ENCODE data around the gene RPL27A. TPM values are rescaled to one million over a fixed set of nuclear protein-coding genes. Genes with fewer than 3 reads are reported as not detected.

The RPL27A gene
- total RNA-seq, 2 experiments from 2014 or later: 1,027 to 1,094 TPM

DNA sequence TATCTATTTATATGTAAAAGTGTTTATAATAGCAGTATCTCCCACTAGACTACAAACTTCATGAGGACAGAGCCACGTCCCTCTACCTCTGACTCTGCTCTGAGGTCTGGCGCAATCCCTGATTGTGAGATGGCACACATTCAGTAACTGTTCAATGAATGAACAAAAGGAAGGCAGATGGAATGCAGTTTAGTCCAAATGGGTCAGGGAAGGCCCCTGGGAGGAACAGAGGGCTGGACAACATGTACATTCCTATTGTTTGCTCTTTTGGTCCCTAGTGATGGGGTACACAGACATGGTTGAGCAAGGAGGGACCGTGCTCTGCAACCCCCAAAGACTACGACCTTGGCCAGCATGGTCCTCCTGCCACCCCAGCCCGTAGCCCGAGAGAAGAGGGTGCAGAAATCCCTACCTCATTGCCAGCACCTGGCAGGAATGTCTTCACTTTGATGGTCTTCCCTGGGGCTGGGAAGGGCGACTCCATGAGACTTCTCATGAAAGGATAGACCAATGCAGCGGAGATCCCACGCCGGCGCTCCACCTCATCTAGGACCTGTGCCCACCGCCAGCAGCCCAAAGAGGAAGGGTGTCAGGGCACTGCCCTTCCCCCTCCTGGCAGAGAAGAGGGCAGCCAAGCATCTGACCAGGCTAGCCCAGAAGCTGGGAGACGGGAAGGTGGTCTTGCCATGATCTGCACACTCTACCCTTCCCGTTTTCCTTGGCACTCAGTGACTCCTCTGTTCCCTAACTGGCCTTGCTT, 24.3 kb downstream of the RPL27A start:
- intact Hi-C loops (cut with micrococcal nuclease): no loop called here
- no peak for DNase-seq
- H3K36me3 Mint-ChIP-seq: no peaks in the 10 kb centered on the region
- H3K27me3 Mint-ChIP-seq: no peaks in the 10 kb centered on the region
- ChIA-PET POLR2A (no interaction called here), CTCF (no interaction called here)
- no peak overlapping the region for H3K27ac Mint-ChIP-seq
- no peaks in the 10 kb centered on the region for H3K9me3 Mint-ChIP-seq
- H3K4me3 Mint-ChIP-seq: no peak overlapping the region
- H3K4me1 Mint-ChIP-seq (ENCODE audit: low read depth): no peaks in the 10 kb centered on the region

DNA sequence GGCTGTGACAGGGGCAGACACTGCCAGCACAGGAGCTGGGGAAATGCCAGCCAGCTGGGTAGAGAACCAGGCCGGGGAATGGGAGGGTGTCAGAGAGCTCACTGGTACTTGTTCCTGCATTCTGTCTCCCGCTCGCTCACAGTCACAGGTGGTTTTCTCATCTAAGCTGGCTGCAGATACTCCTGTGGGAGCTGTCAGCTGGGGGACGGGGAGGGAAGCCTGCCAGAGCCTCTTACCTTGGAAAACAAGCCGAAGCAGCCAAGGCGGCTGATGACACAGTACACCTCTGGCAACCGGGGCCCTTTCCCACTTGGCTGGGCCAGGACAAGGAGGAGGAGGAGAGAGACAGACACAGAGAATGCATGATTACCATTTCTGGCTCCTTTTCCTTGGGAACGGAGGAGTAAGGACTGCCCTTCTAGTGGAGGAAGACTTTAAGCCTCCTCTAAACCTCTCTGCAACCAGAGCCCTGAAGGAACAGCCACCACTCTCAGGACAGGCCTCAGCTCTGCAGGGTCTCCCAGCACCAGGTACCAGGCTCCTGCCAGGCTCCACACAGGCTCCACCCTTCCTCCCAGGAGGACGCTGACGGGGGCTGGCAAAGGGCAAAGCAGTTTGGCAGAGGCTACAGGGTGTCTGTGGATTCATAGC, 25.1 kb downstream of the RPL27A start:
- CTCF ChIA-PET: no interaction called here
- Mint-ChIP-seq H3K36me3 (no peaks in the 10 kb centered on the region), H3K4me3 (no peak overlapping the region), H3K4me1 (ENCODE audit: low read depth) (no peaks in the 10 kb centered on the region), H3K9me3 (no peaks in the 10 kb centered on the region), H3K27ac (no peak overlapping the region), H3K27me3 (no peaks in the 10 kb centered on the region)
- intact Hi-C loops (cut with micrococcal nuclease): no loop called here
- POLR2A ChIA-PET: no interaction called here
- DNase-seq: no peak

DNA sequence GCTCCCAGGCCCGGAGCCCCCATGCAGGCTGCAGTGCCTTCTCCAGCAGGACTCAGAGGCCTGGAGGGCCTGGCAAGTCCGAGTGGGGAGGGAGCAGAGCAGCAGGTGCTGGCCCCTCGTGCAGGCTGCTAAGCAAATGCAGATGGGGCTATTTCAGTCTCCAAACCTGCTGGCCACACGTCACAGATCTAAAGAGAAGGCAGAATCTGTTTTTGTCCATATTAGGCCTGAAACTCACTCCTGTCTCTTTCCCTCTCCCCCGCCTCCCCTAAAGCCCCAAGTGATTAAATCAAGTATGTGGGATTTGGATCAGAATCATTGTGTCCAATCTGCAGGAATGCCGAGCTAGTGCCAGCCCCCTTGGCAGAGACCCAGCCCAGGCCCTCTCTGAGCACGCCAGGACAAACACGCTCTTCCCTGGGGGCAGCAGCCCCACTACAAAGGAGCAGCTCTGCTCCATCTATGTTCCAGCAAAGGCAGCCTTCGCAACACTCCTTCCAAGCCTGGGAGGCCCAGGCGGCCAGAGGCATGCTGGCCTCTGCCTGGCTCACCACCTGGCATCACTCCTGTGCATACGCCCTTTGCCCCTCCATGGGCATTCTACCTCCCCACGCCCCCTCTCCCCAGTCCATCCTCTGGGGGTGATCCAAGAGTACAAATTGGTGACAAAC, 26.5 kb downstream of the RPL27A start:
- ChIA-PET CTCF (no interaction called here), POLR2A (no interaction called here)
- intact Hi-C loops (cut with micrococcal nuclease): no loop called here
- Mint-ChIP-seq H3K9me3 (no peaks in the 10 kb centered on the region), H3K27ac (no peak overlapping the region), H3K36me3 (no peaks in the 10 kb centered on the region), H3K27me3 (no peaks in the 10 kb centered on the region), H3K4me3 (no peak overlapping the region), H3K4me1 (ENCODE audit: low read depth) (no peaks in the 10 kb centered on the region)
- no peak for DNase-seq

- Mint-ChIP-seq H3K4me3 (no peak overlapping the region), H3K27ac (no peak overlapping the region), H3K9me3 (no peaks in the 10 kb centered on the region), H3K27me3 (no peaks in the 10 kb centered on the region), H3K4me1 (ENCODE audit: low read depth) (no peaks in the 10 kb centered on the region), H3K36me3 (no peaks in the 10 kb centered on the region)
- ChIA-PET POLR2A (no interaction called here), CTCF (no interaction called here)
- no peak for DNase-seq
- intact Hi-C loops (cut with micrococcal nuclease): no loop called here
Observed at GRCh38 chr11:8709777-8710176, 27.2 kb downstream of the RPL27A start.

- CTCF ChIA-PET: no interaction called here
- no peak for DNase-seq
- intact Hi-C loops (cut with micrococcal nuclease): no loop called here
- H3K36me3 Mint-ChIP-seq: no peaks in the 10 kb centered on the region
- H3K27ac Mint-ChIP-seq: no peak overlapping the region
- no peak overlapping the region for H3K4me3 Mint-ChIP-seq
- no peaks in the 10 kb centered on the region for H3K27me3 Mint-ChIP-seq
- H3K4me1 Mint-ChIP-seq (ENCODE audit: low read depth): no peaks in the 10 kb centered on the region
- POLR2A ChIA-PET: no interaction called here
- no peaks in the 10 kb centered on the region for H3K9me3 Mint-ChIP-seq
Observed at GRCh38 chr11:8711895-8712442, 29.4 kb downstream of the RPL27A start.

- no peaks in the 10 kb centered on the region for H3K36me3 Mint-ChIP-seq
- no peaks in the 10 kb centered on the region for H3K9me3 Mint-ChIP-seq
- ChIA-PET POLR2A (no interaction called here), CTCF (no interaction called here)
- H3K27ac Mint-ChIP-seq: no peak overlapping the region
- intact Hi-C loops (cut with micrococcal nuclease): no loop called here
- no peak overlapping the region for H3K4me3 Mint-ChIP-seq
- H3K4me1 Mint-ChIP-seq (ENCODE audit: low read depth): peaks cover 3% of the 10 kb centered on the region
- no peaks in the 10 kb centered on the region for H3K27me3 Mint-ChIP-seq
- DNase-seq: no peak
Observed at GRCh38 chr11:8712506-8712905, 29.9 kb downstream of the RPL27A start.

GRCh38 chr11:8713760-8714454, 31.3 kb downstream of the RPL27A start:
- no peaks in the 10 kb centered on the region for H3K27me3 Mint-ChIP-seq
- H3K4me1 Mint-ChIP-seq (ENCODE audit: low read depth): peaks cover 5% of the 10 kb centered on the region
- POLR2A ChIA-PET: no interaction called here
- H3K9me3 Mint-ChIP-seq: no peaks in the 10 kb centered on the region
- no peaks in the 10 kb centered on the region for H3K36me3 Mint-ChIP-seq
- no peak overlapping the region for H3K27ac Mint-ChIP-seq
- DNase-seq: no peak
- CTCF ChIA-PET: no interaction called here
- intact Hi-C loops (cut with micrococcal nuclease): no loop called here
- H3K4me3 Mint-ChIP-seq: no peak overlapping the region

GRCh38 chr11:8714622-8715225, 32.1 kb downstream of the RPL27A start:
- Mint-ChIP-seq H3K9me3 (no peaks in the 10 kb centered on the region), H3K27me3 (no peaks in the 10 kb centered on the region), H3K4me3 (no peak overlapping the region), H3K4me1 (ENCODE audit: low read depth) (peaks cover 5% of the 10 kb centered on the region), H3K36me3 (no peaks in the 10 kb centered on the region), H3K27ac (no peak overlapping the region)
- POLR2A ChIA-PET: no interaction called here
- CTCF ChIA-PET: no interaction called here
- DNase-seq: no peak
- intact Hi-C loops (cut with micrococcal nuclease): no loop called here

- H3K4me3 Mint-ChIP-seq: no peak overlapping the region
- ChIA-PET POLR2A (no interaction called here), CTCF (no interaction called here)
- no peaks in the 10 kb centered on the region for H3K36me3 Mint-ChIP-seq
- intact Hi-C loops (cut with micrococcal nuclease): no loop called here
- DNase-seq: no peak
- no peaks in the 10 kb centered on the region for H3K27me3 Mint-ChIP-seq
- peaks cover 5% of the 10 kb centered on the region for H3K4me1 Mint-ChIP-seq (ENCODE audit: low read depth)
- no peak overlapping the region for H3K27ac Mint-ChIP-seq
- no peaks in the 10 kb centered on the region for H3K9me3 Mint-ChIP-seq
Observed at GRCh38 chr11:8715501-8715900, 32.9 kb downstream of the RPL27A start.

DNA sequence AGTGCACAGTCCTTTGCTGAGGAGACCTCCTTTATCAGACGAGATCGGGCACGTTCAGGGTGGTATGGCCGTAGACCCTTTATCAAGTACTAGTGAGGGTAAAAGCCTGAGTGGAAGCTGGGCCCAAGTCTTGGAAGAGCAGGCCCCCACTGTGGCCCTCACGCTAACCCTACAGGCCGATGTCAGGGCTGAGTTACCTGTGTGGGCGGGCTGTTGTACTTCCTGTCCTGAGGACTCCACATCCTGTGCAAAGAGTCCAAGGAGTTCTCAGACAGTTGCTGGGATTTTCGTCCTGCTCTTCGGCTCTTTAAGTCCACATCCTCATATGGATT, 34.9 kb downstream of the RPL27A start:
- DNase-seq: peak; percentile 11
- ChIA-PET POLR2A (no interaction called here), CTCF (no interaction called here)
- intact Hi-C loops (cut with micrococcal nuclease): no loop called here
- H3K4me3 Mint-ChIP-seq: no peak overlapping the region
- H3K36me3 Mint-ChIP-seq: no peaks in the 10 kb centered on the region
- H3K27ac Mint-ChIP-seq: no peak overlapping the region
- no peaks in the 10 kb centered on the region for H3K9me3 Mint-ChIP-seq
- peaks cover 5% of the 10 kb centered on the region for H3K4me1 Mint-ChIP-seq (ENCODE audit: low read depth)
- no peaks in the 10 kb centered on the region for H3K27me3 Mint-ChIP-seq

GRCh38 chr11:8717876-8718753, 35.5 kb downstream of the RPL27A start:
- ChIA-PET POLR2A (no interaction called here), CTCF (no interaction called here)
- Mint-ChIP-seq H3K27ac (no peak overlapping the region), H3K4me3 (no peak overlapping the region), H3K27me3 (no peaks in the 10 kb centered on the region), H3K4me1 (ENCODE audit: low read depth) (peaks cover 5% of the 10 kb centered on the region), H3K9me3 (no peaks in the 10 kb centered on the region), H3K36me3 (no peaks in the 10 kb centered on the region)
- no peak for DNase-seq
- intact Hi-C loops (cut with micrococcal nuclease): no loop called here

Measured in activated CD4-positive, alpha-beta memory T cell treated with anti-CD3 and anti-CD28 coated beads for 36 hours (primary cell).